Dermis microvascular lymphatic vessel endothelial cell (primary cell): ENCODE results near the gene PLAU. TPM values are rescaled to one million over a fixed set of nuclear protein-coding genes. Genes with fewer than 3 reads are reported as not detected.

Experiments used
- DNase-seq, 2 donors: peaks; one replicate each; pipeline versions ENCODE4 v3.0.0 to v3.0.0-alpha.2; 2010; ENCODE audit warnings: low read depth in 2 of 2
- total RNA-seq: library from RNA; depleted of rRNA; stranded (reverse); fragments of >200 nt; gene quantifications from 2 replicates; pipeline ENCODE4 v1.2.1, GENCODE V29; 2014

The PLAU gene
- 7.0 and 11.8 TPM in 2 replicates for total RNA-seq

- peak in 1 of 2 donors; percentile 45 for DNase-seq
Measured at GRCh38 chr10:73910764-73911552, at the start of gene PLAU. PLAU (plus strand) TSS chr10:73911132; CDS start chr10:73911556, 424 bp downstream.

GRCh38 chr10:73862011-73862410, 48.9 kb upstream of the PLAU start:
- no peak for DNase-seq

GRCh38 chr10:73863039-73863817, 47.7 kb upstream of the PLAU start:
- no peak for DNase-seq

- DNase-seq: no peak
Measured at GRCh38 chr10:73864229-73864628, 46.7 kb upstream of the PLAU start.

GRCh38 chr10:73865107-73865458, 45.8 kb upstream of the PLAU start:
- no peak for DNase-seq

GRCh38 chr10:73865459-73866442, 45.2 kb upstream of the PLAU start:
- DNase-seq: peak; percentile 33 to 41

- no peak for DNase-seq
Measured at GRCh38 chr10:73866621-73867020, 44.3 kb upstream of the PLAU start.

- DNase-seq: no peak
Measured at GRCh38 chr10:73867126-73867807, 43.7 kb upstream of the PLAU start.

GRCh38 chr10:73867871-73868631, 42.9 kb upstream of the PLAU start:
- DNase-seq: no peak

- DNase-seq: no peak
Measured at GRCh38 chr10:73868655-73869195, 42.2 kb upstream of the PLAU start.

GRCh38 chr10:73871295-73872189, 39.4 kb upstream of the PLAU start:
- no peak for DNase-seq

GRCh38 chr10:73872190-73872710, 38.7 kb upstream of the PLAU start:
- DNase-seq: no peak

GRCh38 chr10:73873142-73873837, 37.6 kb upstream of the PLAU start:
- no peak for DNase-seq

- DNase-seq: no peak
Measured at GRCh38 chr10:73873838-73874215, 37.1 kb upstream of the PLAU start.

GRCh38 chr10:73874267-73875138, 36.4 kb upstream of the PLAU start, which contains the start of gene CAMK2G:
CAMK2G (minus strand) TSS chr10:73874555; CDS start chr10:73874461, 94 bp downstream.
- DNase-seq: peak; percentile 50 to 85

GRCh38 chr10:73875139-73875475, 35.8 kb upstream of the PLAU start:
- no peak for DNase-seq

GRCh38 chr10:73876157-73876556, 34.8 kb upstream of the PLAU start:
- DNase-seq: no peak
